A549 treated with GW870086 at 1 μM for 4 hours (cell line): ENCODE data around the gene IFITM2. TPM values are rescaled to one million over a fixed set of nuclear protein-coding genes. Genes with fewer than 3 reads are reported as not detected.

Experiments
- total RNA-seq: library from RNA; stranded (reverse); fragments of 200-300 nt; extraction: Qiagen RNA extraction; gene quantifications from 5 replicates; pipeline ENCODE4 v1.2.3, GENCODE V29; 2022; ENCODE audit warnings: low read depth

Gene IFITM2
- 58.0 to 65.0 TPM (median 60.1 TPM) in 5 replicates for total RNA-seq

GRCh38 chr11:307766-308708 is at the start of gene IFITM2:
TSS of gene IFITM2 (plus strand) at chr11:307816. CDS start at chr11:308193, 377 bp downstream.

DNA sequence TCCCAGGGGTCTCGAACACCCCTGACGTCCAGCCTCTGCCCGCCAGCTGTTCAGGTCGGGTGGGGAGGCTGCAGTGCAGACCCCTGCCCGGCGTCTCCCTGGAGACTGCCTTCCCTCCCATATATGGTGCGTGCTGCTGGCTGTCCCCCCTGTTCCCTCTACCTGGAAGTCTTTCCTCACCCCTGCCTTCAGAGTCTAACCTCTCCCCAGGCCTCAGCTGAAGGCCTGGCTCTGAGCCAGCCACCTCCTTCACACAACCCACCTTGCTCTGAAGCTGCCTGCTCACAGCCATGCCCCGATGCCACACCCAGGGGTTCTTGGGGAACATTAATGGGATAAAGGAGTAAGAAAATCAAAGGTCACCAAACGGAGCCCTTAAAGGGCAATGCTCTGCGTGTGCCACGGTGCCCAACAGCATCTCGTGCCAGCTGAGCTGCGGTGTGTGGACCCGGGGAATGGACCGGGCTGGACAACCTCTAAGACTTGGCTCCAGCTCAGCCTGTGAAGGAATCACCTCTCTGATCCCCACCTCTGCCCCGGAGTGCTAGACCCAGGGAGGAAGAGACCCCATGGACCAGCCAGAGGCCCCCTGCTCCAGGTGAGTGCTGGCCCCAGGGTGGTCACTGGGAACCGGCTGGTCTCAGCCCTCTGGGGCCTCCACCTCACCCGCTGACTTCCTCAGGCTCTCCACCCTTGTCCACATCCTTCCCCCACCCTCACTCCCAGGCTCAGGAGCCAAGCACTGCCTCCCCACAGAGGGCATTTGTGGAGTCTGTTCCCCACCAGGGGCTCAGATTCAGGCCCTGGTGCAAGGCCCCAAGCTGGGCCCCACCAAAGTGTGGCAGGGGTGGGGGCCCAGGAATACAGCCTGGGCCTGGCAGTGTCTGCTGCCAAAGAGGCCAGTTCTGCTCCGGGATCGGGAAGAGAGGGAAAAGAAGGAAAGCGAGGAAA is 29.3 kb upstream of the IFITM2 start, which contains the start of gene NLRP6:
Gene NLRP6, plus strand, starts transcription at position 407 of the 951 bp plus-strand sequence. Its CDS starts 163 bp downstream, at position 570.

GRCh38 chr11:288478-289397 is 18.9 kb upstream of the IFITM2 start, which contains the start of gene PGGHG:
TSS of gene PGGHG (plus strand) at chr11:289126. CDS start at chr11:289817, 691 bp downstream.

GRCh38 chr11:299081-299891 is 8.3 kb upstream of the IFITM2 start, which contains the start of gene IFITM5:
TSS of gene IFITM5 (minus strand) at chr11:299526. CDS start at chr11:299490, 36 bp downstream.

GRCh38 chr11:313787-314553 is 6.4 kb downstream of the IFITM2 start, which contains the start of gene IFITM1:
TSS of gene IFITM1 (plus strand) at chr11:314040. CDS start at chr11:314171, 131 bp downstream.

Other genes starting within 250 kb of the IFITM2 start
- gene SCGB1C1, start 114.7 kb upstream of the IFITM2 start, total RNA-seq: not detected in 5 replicates
- 42.8 to 49.0 TPM (median 47.3 TPM) in 5 replicates for gene BET1L, start 100.4 kb upstream of the IFITM2 start, total RNA-seq
- gene RIC8A, start 100.1 kb upstream of the IFITM2 start, total RNA-seq: 110 to 125 TPM (median 117 TPM) in 5 replicates
- 19.2 to 22.3 TPM (median 21.1 TPM) in 5 replicates for gene SIRT3, start 71.5 kb upstream of the IFITM2 start, total RNA-seq
- gene PSMD13, start 70.8 kb upstream of the IFITM2 start, total RNA-seq: 165 to 200 TPM (median 177 TPM) in 5 replicates
- 0.08 TPM in 1 of 5 replicates, not detected in the others for gene NLRP6, start 29.4 kb upstream of the IFITM2 start, total RNA-seq
- 6.1 to 12.3 TPM (median 11.0 TPM) in 5 replicates for gene PGGHG, start 18.7 kb upstream of the IFITM2 start, total RNA-seq
- gene IFITM5, start 8.3 kb upstream of the IFITM2 start, total RNA-seq: not detected in 5 replicates
- gene IFITM1, start 6.2 kb downstream of the IFITM2 start, total RNA-seq: 0.31 to 0.56 TPM (median 0.55 TPM) in 5 replicates
- gene IFITM3, start 13.0 kb downstream of the IFITM2 start, total RNA-seq: 19.5 to 36.0 TPM (median 30.9 TPM) in 5 replicates
- gene B4GALNT4, start 61.7 kb downstream of the IFITM2 start, total RNA-seq: 9.3 to 21.2 TPM (median 16.6 TPM) in 5 replicates
- 29.9 to 39.9 TPM (median 38.6 TPM) in 5 replicates for gene PKP3, start 86.4 kb downstream of the IFITM2 start, total RNA-seq
- gene SIGIRR, start 107.2 kb downstream of the IFITM2 start, total RNA-seq: 60.4 to 93.3 TPM (median 87.7 TPM) in 5 replicates
- gene ANO9, start 134.2 kb downstream of the IFITM2 start, total RNA-seq: 0.72 to 1.2 TPM (median 0.88 TPM) in 5 replicates
- 33.8 to 46.7 TPM (median 44.8 TPM) in 5 replicates for gene PTDSS2, start 142.5 kb downstream of the IFITM2 start, total RNA-seq
- 134 to 192 TPM (median 169 TPM) in 5 replicates for gene RNH1, start 199.4 kb downstream of the IFITM2 start, total RNA-seq
- gene HRAS, start 227.8 kb downstream of the IFITM2 start, total RNA-seq: 108 to 168 TPM (median 150 TPM) in 5 replicates
- 0.54 to 0.97 TPM (median 0.77 TPM) in 5 replicates for gene LRRC56, start 229.7 kb downstream of the IFITM2 start, total RNA-seq